Measurements from ENCODE around the gene DDC.
"Not testable (repeated sequence)": the region's sequence is repeated elsewhere in the genome, so short reads cannot be mapped to it uniquely, and the experiment has no call there.

Gene DDC

DNA sequence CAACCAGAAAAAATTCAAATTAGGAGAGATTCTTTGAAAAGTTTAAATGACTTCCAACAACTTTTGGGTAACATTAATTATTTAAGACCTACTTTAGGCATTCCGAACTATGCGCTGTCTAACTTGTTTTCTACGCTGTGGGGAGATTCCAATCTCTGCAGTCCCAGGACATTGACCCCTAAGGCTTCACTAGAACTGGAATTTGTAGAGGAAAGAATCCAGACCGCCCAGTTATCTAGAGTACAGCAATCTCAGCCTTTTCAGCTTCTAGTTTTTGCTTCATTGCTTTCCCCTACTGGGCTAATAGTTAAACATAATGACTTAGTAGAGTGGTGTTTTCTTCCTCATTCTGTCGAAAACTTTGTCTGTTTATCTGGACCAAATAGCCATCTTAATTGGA lies 14.9 kb upstream of the DDC start:
- no peak overlapping the region for H3K4me3 Mint-ChIP-seq
- H3K36me3 Mint-ChIP-seq (ENCODE audit: low read depth), result peaks cover 2% of the 10 kb centered on the region
- H3K9me3 Mint-ChIP-seq, result peaks cover 19% of the 10 kb centered on the region

DNA sequence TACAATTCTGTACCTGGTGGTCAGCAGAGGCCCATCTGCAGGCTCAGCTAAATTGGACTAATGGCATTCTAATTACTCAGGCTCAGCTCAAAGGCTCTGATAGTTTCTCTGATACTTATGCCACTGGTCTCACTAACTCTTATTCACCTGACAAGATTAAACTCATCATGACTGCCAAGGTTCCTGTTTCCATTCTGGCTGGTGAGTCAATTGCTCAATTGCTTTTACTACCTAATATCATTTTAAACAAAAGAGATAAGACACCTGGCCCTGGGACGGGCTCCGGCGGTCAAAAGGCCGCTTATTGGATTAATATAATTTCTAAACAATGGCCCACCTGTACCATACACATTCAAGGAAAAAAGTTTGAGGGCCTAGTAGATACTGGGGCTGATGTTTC lies 12.9 kb upstream of the DDC start:
- not testable (repeated sequence) for H3K4me1 Mint-ChIP-seq (ENCODE audit: low read depth); H3K4me3 Mint-ChIP-seq; H3K9me3 Mint-ChIP-seq; H3K27ac Mint-ChIP-seq; H3K36me3 Mint-ChIP-seq (ENCODE audit: low read depth)
- H3K27me3 Mint-ChIP-seq (ENCODE audit: low read depth), result peaks cover 27% of the 10 kb centered on the region

More for the DNA sequence above, 14.9 kb upstream of the DDC start:
- Mint-ChIP-seq H3K27ac (no peak overlapping the region), H3K27me3 (ENCODE audit: low read depth) (peaks cover 26% of the 10 kb centered on the region), H3K4me1 (ENCODE audit: low read depth) (no peaks in the 10 kb centered on the region)

DNA sequence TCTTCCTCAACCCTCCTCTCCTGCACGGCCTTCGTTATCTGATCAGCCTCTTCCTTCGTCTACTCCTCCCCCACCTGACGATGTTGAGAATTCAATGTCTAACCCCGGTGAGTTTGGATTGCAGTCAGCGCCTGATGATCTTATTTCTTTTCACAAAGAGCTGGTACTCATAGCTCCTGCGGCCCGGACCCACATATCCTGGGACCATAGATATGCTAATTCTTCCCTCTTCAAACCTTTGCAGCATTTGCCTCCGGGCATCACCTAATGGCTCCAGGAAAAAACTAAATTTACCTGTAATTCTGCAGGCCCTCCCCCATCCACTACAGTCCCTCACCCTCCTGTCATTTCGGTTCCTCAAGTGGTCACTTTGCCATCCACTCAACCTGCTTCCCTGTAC lies 12.4 kb upstream of the DDC start:
- Mint-ChIP-seq H3K4me3 (no peak overlapping the region), H3K27ac (no peak overlapping the region), H3K36me3 (ENCODE audit: low read depth) (no peaks in the 10 kb centered on the region), H3K4me1 (ENCODE audit: low read depth) (no peaks in the 10 kb centered on the region), H3K9me3 (peaks cover 4% of the 10 kb centered on the region), H3K27me3 (ENCODE audit: low read depth) (peaks cover 27% of the 10 kb centered on the region)

DNA sequence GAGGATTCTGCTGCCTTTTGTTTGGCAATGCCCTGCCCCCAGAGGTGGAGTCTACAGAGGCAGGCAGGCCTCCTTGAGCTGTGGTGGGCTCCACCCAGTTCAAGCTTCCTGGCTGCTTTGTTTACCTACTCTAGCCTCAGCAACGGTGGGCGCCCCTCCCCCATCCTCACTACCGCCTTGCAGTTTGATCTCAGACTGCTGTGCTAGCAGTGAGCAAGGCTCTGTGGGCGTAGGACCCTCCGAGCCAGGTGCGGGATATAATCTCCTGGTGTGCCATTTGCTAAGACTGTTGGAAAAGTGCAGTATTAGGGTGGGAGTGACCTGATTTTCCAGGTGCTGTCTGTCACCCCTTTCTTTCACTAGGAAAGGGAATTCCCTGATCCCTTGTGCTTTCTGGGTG lies 11.2 kb upstream of the DDC start:
- H3K9me3 Mint-ChIP-seq; H3K27ac Mint-ChIP-seq; H3K36me3 Mint-ChIP-seq (ENCODE audit: low read depth); H3K4me1 Mint-ChIP-seq (ENCODE audit: low read depth); H3K4me3 Mint-ChIP-seq: not testable (repeated sequence)
- H3K27me3 Mint-ChIP-seq (ENCODE audit: low read depth), result peaks cover 30% of the 10 kb centered on the region

DNA sequence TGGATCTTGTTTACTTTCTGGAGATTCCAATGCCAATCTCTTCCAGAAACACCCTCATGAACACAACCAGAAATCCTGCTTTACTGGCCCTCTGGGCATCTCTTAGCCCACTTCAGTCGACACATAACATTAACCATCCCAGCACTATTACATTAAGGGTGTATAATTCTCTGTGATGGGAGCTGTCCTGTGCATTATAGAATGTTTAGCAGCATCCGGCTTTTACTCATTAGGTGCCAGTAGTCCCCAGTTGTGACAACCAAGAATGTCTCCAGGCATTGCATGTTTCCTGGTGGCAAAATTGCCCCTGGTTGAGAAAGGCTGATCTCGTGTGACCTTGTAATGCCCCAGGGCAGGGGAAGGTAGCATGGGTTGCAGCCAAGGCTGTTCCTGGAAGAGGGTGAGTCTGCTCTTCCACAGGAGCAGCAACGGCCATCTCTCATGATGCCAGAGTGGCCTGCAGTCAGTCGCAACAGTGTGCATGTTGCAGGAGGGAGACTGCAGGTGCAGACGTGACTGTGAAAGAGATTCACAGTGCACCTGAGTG lies 2.6 kb upstream of the DDC start:
- no peaks in the 10 kb centered on the region for H3K9me3 Mint-ChIP-seq
- H3K27me3 Mint-ChIP-seq (ENCODE audit: low read depth), result peaks cover 4% of the 10 kb centered on the region
- H3K27ac Mint-ChIP-seq, result no peak overlapping the region
- H3K36me3 Mint-ChIP-seq (ENCODE audit: low read depth), result no peaks in the 10 kb centered on the region
- H3K4me3 Mint-ChIP-seq, result no peak overlapping the region
- H3K4me1 Mint-ChIP-seq (ENCODE audit: low read depth), result no peaks in the 10 kb centered on the region

DNA sequence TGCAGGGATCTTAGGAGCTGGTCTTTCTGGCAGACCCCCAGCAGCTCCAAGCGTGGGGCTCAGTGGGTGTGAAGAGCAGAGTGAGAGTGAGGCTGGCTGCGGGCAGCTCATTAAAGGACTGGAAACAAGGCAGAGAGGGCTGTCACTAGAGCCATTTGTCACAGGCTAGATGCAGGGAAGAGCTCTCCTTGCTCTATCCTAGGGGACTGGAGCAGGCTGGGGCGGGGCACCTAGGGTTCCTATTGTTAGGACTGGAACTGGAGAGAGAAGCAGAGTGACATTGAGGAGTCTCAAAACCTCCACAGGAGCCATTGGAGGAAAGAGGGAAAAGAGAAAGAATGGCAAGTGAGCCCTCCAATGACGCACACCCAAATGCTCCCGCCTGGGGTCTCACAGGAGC lies 772 bp upstream of the DDC start:
- Mint-ChIP-seq H3K9me3 (no peaks in the 10 kb centered on the region), H3K36me3 (ENCODE audit: low read depth) (no peaks in the 10 kb centered on the region), H3K27me3 (ENCODE audit: low read depth) (no peaks in the 10 kb centered on the region), H3K4me3 (no peak overlapping the region), H3K4me1 (ENCODE audit: low read depth) (no peaks in the 10 kb centered on the region), H3K27ac (no peak overlapping the region)

DNA sequence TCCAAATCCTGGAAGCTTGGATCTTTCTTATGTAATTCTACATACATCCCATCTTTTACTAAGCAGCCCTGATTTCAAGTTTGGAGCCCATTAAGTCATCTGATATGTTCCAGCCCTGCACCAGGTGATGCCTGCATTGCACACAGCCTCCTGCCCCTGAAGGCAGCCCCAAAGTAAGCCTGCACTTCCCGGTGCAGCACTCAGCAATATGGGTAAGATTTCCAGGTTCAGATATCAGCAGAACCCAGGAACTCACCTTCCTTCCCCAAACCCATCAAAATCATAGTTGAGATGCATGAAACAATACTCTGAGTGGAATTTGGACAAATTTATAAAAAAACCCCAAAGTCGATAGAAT lies 333 bp upstream of the DDC start:
- Mint-ChIP-seq H3K27ac (no peak overlapping the region), H3K4me3 (no peak overlapping the region), H3K36me3 (ENCODE audit: low read depth) (no peaks in the 10 kb centered on the region), H3K27me3 (ENCODE audit: low read depth) (no peaks in the 10 kb centered on the region), H3K9me3 (no peaks in the 10 kb centered on the region), H3K4me1 (ENCODE audit: low read depth) (no peaks in the 10 kb centered on the region)

DNA sequence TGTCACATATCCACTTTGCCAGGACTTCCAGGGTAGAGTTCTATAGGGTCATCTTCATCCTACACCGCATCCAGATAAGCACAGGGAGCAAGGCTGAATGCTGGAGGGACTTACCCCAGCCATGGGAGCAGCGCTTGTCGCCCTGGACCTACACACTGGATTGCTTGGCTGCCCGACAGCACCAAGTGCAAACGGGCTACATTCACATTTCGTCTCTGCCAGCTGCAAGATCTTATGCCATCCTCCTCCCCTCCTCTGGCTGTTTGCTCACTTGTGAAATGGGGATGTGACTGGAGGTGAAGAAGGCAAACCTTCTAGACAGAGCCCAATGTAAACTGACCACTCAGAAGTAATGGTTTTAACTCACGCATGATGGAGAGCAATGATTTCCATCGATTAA lies 1.0 kb downstream of the DDC start:
- H3K9me3 Mint-ChIP-seq, result no peaks in the 10 kb centered on the region
- peaks cover under 1% of the 10 kb centered on the region for H3K27me3 Mint-ChIP-seq (ENCODE audit: low read depth)
- H3K4me1 Mint-ChIP-seq (ENCODE audit: low read depth), result no peaks in the 10 kb centered on the region
- no peaks in the 10 kb centered on the region for H3K36me3 Mint-ChIP-seq (ENCODE audit: low read depth)
- H3K27ac Mint-ChIP-seq, result no peak overlapping the region
- H3K4me3 Mint-ChIP-seq, result no peak overlapping the region

DNA sequence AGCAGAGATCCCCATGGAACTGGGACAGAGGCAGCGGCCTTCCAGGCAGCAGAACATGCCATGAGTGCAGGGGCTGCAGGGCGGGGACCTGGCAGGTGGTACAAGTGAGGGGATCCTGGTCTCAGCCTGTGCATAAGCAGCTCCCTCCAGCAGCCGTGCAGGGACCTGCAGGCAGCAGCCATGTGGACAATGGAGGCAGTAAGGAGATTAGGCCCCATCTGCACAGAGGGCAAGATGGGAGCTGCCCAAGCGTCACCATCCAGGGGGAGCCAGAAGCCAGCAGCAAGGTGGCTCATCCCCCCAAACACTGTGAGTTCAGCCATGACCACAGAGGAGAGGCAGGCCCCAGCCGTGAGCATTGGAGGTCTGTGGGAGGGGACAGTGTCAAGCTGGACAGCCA lies 3.1 kb downstream of the DDC start:
- Mint-ChIP-seq H3K4me3 (no peak overlapping the region), H3K27ac (no peak overlapping the region), H3K4me1 (ENCODE audit: low read depth) (no peaks in the 10 kb centered on the region), H3K9me3 (no peaks in the 10 kb centered on the region), H3K27me3 (ENCODE audit: low read depth) (peaks cover 16% of the 10 kb centered on the region), H3K36me3 (ENCODE audit: low read depth) (no peaks in the 10 kb centered on the region)

DNA sequence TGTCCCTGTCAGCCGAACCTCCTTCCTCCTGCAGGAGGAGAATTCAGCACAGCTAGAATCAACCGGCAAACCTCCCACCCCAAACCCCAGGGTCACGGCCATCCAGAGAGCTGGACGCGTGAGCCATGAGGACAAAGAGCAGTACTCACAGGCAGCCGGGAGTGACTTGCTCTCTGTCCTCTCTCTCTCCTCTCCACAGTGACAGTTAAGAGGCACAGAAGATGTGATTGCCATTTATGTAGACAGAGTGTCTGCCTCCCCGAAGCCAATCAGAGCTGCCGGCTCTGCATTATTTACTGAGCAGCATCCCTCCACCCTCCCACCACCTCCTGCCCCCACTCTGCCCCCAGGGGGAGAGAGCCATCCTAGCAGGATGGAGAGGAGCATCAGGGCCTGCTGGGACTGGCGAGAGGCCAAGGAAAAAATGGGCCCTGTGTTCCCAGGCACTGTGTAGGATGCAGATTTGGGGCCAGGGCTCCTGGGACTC lies 4.3 kb downstream of the DDC start:
- Mint-ChIP-seq H3K4me3 (no peak overlapping the region), H3K27me3 (ENCODE audit: low read depth) (peaks cover 26% of the 10 kb centered on the region), H3K36me3 (ENCODE audit: low read depth) (no peaks in the 10 kb centered on the region), H3K9me3 (no peaks in the 10 kb centered on the region), H3K27ac (no peak overlapping the region), H3K4me1 (ENCODE audit: low read depth) (no peaks in the 10 kb centered on the region)

DNA sequence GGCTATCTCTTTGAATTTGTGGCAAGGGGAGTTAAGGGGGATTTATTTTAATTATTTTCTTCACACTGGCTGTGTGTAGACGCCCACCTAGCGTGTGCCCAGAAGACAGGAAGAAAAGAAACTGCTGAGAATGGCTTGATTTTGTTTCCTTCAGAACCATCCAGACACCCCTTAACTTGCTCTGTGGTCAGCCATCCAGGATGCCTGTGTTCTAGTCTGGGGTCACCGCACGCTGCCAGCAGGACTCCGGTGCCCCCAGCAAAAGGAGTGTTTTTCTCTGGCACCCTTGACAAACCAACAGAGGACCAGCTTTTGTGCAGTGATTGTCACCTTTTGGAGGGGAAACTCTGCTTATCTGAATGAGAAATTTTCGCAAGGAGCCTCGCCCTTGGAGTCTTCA lies 5.3 kb downstream of the DDC start:
- Mint-ChIP-seq H3K27ac (no peak overlapping the region), H3K4me3 (no peak overlapping the region), H3K36me3 (ENCODE audit: low read depth) (no peaks in the 10 kb centered on the region), H3K4me1 (ENCODE audit: low read depth) (no peaks in the 10 kb centered on the region), H3K9me3 (no peaks in the 10 kb centered on the region), H3K27me3 (ENCODE audit: low read depth) (peaks cover 33% of the 10 kb centered on the region)

DNA sequence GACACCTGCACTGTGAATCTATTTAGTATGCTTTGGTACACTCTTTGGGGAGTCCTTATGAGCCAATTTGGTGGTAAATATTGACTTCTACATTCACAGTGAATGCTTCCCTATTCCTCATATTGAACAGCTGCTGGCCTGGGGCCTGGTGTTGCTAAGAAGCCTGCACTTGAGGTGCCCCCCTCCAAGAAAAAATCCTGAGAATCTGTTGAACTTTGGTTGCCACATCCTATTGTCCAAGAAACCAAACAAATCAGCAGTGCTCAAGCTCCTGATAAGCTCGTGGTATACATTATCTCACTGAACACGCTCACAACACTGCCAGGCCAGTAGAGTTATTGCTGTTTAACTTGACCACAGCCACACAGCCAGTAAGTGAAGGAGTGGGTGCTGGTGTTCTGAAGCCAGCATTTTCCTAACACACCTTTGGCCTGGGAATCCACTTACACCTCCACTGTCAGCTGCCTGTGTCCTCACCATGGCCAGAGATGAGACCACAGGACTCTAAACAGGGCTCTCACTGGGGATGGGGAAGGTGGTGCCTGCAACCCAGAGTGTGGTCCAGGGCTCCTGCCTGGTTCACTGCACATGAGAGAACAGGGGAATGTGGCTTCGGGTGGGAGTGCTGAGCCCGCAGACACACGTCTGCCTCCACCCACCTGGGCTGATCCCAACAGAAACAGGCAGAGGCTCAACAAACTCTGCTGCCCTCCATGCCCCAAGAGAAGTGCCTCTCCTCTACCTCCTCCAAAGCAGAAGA lies 6.7 kb downstream of the DDC start:
- Mint-ChIP-seq H3K4me3 (no peak overlapping the region), H3K4me1 (ENCODE audit: low read depth) (no peaks in the 10 kb centered on the region), H3K27me3 (ENCODE audit: low read depth) (peaks cover 39% of the 10 kb centered on the region), H3K36me3 (ENCODE audit: low read depth) (no peaks in the 10 kb centered on the region), H3K27ac (no peak overlapping the region), H3K9me3 (no peaks in the 10 kb centered on the region)

DNA sequence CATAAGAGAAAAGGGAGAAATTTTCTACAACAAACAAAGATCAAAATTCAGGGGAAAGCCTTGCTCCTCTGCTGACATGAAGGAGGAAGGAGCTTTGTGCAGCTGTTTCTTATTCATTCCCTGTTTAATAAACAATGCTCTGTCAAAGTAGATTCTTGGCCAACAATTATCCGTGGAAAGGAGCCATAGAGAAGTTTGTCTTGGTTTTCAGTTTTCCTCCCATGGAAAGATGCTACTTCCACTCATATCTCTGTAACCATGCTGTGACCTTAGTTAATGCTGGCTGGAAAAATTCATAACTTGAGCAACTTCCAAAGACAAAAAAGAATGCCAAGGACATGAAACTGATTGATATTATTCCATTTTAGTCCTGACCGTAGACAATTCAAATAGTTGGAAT lies 8.1 kb downstream of the DDC start:
- Mint-ChIP-seq H3K9me3 (no peaks in the 10 kb centered on the region), H3K27me3 (ENCODE audit: low read depth) (peaks cover 39% of the 10 kb centered on the region), H3K4me1 (ENCODE audit: low read depth) (no peaks in the 10 kb centered on the region), H3K27ac (no peak overlapping the region), H3K36me3 (ENCODE audit: low read depth) (no peaks in the 10 kb centered on the region), H3K4me3 (no peak overlapping the region)

DNA sequence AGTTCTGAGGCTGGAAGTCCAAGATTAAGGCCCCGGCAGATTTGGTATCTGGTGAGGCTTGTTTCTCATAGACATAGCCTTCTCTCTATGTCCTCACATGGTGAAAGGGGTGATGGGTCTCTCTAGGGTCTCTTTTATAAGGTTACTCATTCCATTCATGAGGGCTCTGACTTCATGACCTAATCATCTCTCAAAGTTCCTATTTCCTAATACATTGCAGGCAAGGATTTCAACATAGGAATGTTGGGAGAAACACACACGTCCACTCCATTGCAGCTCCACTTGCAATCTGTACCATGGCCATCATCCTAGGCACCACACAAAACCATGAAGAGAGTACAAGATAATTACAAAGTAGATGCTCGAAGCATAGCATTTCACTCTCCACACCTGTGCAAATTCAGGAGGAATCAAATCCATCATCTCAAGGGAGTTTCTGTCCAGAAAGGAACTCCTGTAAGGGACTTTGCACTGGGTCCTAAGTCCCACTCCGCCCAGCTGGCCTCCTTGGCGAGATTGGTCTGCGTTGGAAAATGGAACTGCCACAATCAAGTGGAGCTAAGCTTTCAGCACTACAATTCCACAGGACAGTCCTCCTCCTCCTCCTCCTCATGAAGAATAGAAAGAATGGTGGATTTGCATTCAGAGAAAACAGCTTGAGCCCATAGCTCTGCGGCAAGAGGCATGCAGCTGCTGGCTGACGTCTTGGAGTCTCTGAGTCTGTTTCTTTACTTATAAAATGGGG lies 8.8 kb downstream of the DDC start:
- no peaks in the 10 kb centered on the region for H3K4me1 Mint-ChIP-seq (ENCODE audit: low read depth)
- H3K36me3 Mint-ChIP-seq (ENCODE audit: low read depth), result no peaks in the 10 kb centered on the region
- H3K4me3 Mint-ChIP-seq, result no peak overlapping the region
- peaks cover 39% of the 10 kb centered on the region for H3K27me3 Mint-ChIP-seq (ENCODE audit: low read depth)
- H3K27ac Mint-ChIP-seq, result no peak overlapping the region
- H3K9me3 Mint-ChIP-seq, result no peaks in the 10 kb centered on the region

DNA sequence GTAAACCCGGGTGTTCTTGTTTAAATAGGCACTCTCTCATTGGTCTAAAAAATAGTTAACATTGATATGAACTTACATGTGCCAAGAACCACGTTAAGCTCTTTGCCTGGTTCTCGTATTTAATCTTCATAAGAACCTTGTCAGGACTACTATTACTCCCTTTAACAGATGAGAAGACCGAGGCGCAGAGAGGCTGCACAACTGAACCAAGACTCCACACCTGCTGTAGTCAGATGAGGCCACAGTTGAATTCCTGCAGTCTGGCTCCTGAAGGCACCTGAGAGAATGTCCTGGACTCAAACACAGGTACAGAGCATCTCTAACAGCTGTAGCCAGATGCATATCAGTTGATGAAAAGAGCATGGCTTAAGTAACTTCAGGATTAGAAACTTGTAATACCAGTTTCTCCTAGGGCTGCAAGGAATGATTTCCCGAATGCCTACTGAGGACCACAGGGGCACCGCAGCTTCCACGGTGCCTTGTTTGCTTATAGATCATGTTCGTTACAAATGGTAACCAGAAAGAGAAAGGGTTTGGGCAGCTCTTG lies 9.5 kb downstream of the DDC start:
- Mint-ChIP-seq H3K27me3 (ENCODE audit: low read depth) (peaks cover 39% of the 10 kb centered on the region), H3K4me1 (ENCODE audit: low read depth) (no peaks in the 10 kb centered on the region), H3K36me3 (ENCODE audit: low read depth) (no peaks in the 10 kb centered on the region), H3K9me3 (no peaks in the 10 kb centered on the region), H3K27ac (no peak overlapping the region), H3K4me3 (no peak overlapping the region)
